Spleen (tissue), 7 donors: ENCODE data around the gene PDE10A.

Experiments
- CTCF ChIP-seq, 11 experiments: fragments of 200-600 bp in 7 of 11; fragments of 450-650 bp in 4 of 11; sonication (generic) in 4 of 11; IDR thresholded peaks in 8 of 11; conservative IDR thresholded peaks in 3 of 11; 1 replicate in 7 of 11; 2 replicates in 4 of 11; pipeline versions ENCODE4 v1.4.0 to v1.8.0; 2016 to 2021; ENCODE audit warnings: antibody characterized with exemption in 11 of 11, inconsistent platforms in 4 of 11, mild to moderate bottlenecking in 1 of 11
- POLR2A ChIP-seq, 3 donors: fragments of 450-650 bp; IDR thresholded peaks; one replicate each; pipeline ENCODE4 v1.5.1; 2017; ENCODE audit warnings: antibody characterized with exemption in 3 of 3, mild to moderate bottlenecking in 1 of 3
- donor health status: DM: no; HTN: no; CAD: no; lungs with moderate emphysema.
- donor health status: DM: no; HTN: no; CAD: no.
- donor health status: DM: no; HTN: no; CAD: no.

DNA sequence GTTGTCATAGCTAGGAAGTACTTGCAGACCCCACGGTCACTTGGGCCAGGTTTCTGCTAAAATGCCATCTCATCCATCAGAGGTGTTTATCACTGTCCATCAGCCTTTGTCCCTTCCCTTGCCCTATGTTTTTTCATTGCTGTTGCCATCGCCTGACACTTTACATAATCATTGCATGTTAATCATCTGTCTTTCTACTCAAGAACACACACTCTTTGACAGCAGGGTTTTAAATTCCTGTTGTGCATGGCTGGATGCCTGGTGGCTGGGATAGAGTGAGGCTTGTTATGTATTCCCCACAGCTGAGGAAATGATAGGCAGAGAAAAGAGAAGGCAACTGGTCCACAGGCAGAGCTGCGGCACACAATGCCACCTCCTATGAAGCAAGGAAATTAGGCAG, 341.9 kb downstream of the PDE10A start:
- TF ChIP-seq POLR2A (IDR thresholded peaks at IDR 0.05) (no peak), CTCF (IDR thresholded peaks at IDR 0.05 in 8 of 11, conservative IDR thresholded peaks at IDR 0.05 in 3 of 11) (no peak)
